Smooth muscle cell (in vitro differentiated cells): Measurements from ENCODE around the gene PLXDC2. TPM values are rescaled to one million over a fixed set of nuclear protein-coding genes. Genes with fewer than 3 reads are reported as not detected.

Source experiments
- DNase-seq: peaks from one replicate; lab custom pipeline; 2025; ENCODE audit not compliant: unreplicated experiment; lab: John Stamatoyannopoulos, UW
- H2AFZ ChIP-seq: fragments of 200-600 bp; sonication (generic); 2 replicates; pipeline ENCODE4 v1.6.0; 2016; ENCODE audit warnings: antibody characterized with exemption, low read depth, mild to moderate bottlenecking
- H3F3A ChIP-seq: fragments of 200-600 bp; sonication (generic); 2 replicates; pipeline ENCODE4 v1.6.0; 2017; ENCODE audit warnings: antibody characterized with exemption, low read depth
- H3K27ac ChIP-seq: fragments of 200-600 bp; sonication (generic); 2 replicates; pipeline ENCODE4 v1.5.1; 2016; ENCODE audit warnings: low read depth, mild to moderate bottlenecking
- H3K27me3 ChIP-seq: fragments of 200-600 bp; sonication (generic); 2 replicates; pipeline ENCODE4 v1.6.1; 2016; ENCODE audit warnings: low read depth, mild to moderate bottlenecking
- H3K36me3 ChIP-seq: fragments of 200-600 bp; sonication (generic); 2 replicates; pipeline ENCODE4 v1.5.1; 2016; ENCODE audit warnings: low read depth
- H3K4me1 ChIP-seq: fragments of 200-600 bp; sonication (generic); 2 replicates; pipeline ENCODE4 v1.5.1; 2016; ENCODE audit warnings: low read depth
- H3K4me2 ChIP-seq: fragments of 200-600 bp; sonication (generic); 2 replicates; pipeline ENCODE4 v1.6.0; 2016; ENCODE audit warnings: mild to moderate bottlenecking
- H3K4me3 ChIP-seq: fragments of 200-600 bp; sonication (generic); 2 replicates; pipeline ENCODE4 v1.5.1; 2016; ENCODE audit warnings: mild to moderate bottlenecking
- H3K79me2 ChIP-seq: fragments of 200-600 bp; sonication (generic); 2 replicates; pipeline ENCODE4 v1.6.0; 2016; ENCODE audit warnings: low read depth, mild to moderate bottlenecking
- H3K9ac ChIP-seq: fragments of 200-600 bp; sonication (generic); 2 replicates; pipeline ENCODE4 v1.6.0; 2016; ENCODE audit warnings: low read depth
- H3K9me3 ChIP-seq: fragments of 200-600 bp; sonication (generic); replicated peaks from 2 replicates; pipeline ENCODE4 v1.5.1; 2016; ENCODE audit warnings: low read depth
- H4K20me1 ChIP-seq: fragments of 200-600 bp; sonication (generic); 2 replicates; pipeline ENCODE4 v1.6.0; 2016; ENCODE audit warnings: low read depth
- WGBS: methylation state at CpG from one replicate; pipeline ENCODE4 v1.1.7; 2016; ENCODE audit warnings: low lambda C conversion rate; 5-methylcytosine and 5-hydroxymethylcytosine counted together
- polyA plus RNA-seq: library from polyadenylated mRNA; unstranded; fragments of >200 nt; fragmentation: Nextera tagmentation; extraction: Ambion mirVana; gene quantifications from 2 replicates; pipeline ENCODE4 v1.2.1, GENCODE V29; 2016
- total RNA-seq: library from RNA; depleted of rRNA; stranded (reverse); fragments of >200 nt; gene quantifications from 2 replicates; pipeline ENCODE4 v1.2.3, GENCODE V29; 2014
- TF ChIP-seq, protein P1 (sequence below): fragments of 200-600 bp; sonication (generic); IDR thresholded peaks from 2 replicates; pipeline ENCODE4 v1.5.1; 2017; ENCODE audit warnings: borderline replicate concordance, mild to moderate bottlenecking, antibody characterized with exemption; ENCODE audit not compliant: insufficient read depth, poor library complexity, severe bottlenecking

PLXDC2 gene
- total and polyA plus RNA-seq, 2 experiments from 2014 or later = 7.3 to 24.9 TPM

DNA sequence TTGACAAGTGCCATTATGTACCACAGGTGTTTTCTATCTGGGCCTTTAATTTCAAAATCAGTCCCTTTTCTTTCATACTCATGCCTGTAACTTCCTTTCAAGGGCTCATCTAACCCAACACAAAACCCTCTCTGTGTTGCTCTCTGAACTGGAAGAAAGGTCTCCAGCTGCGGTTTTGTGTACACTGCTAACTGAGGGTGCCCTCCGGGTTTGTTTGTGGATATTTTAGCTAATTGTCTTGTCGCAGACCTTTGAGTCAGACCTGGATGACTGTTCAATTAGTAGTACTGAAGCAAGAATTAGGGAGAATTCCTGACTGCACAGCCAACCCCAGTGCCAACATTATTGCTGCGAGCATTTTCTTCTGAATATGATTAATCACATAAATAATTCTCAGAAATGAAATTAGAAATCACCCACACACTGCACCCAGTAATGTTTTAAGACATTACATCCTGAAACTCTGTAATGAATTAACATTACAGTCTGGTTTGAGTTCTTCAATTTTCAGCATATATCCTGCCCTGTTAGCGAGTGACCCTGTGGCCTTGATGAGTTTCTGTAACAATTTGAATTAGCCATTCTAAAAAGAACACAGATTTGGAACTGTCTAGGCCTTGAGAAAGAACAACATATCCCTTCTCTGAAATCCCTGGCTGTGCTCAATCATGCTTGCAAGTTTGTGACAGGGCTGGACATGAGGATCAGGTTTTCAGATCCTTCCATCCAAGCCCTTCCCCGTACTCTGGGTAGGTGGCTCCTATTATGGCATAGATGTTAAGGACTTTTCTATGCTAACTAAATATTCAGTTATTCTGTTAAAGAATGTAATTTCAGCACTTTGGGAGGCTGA lies 460.1 kb downstream of the PLXDC2 start:
- WGBS = 73% methylated on average over 6 of the region's 6 CpGs
- DNase-seq = no peak
- H3K4me2 ChIP-seq = no peak overlapping the region

DNA sequence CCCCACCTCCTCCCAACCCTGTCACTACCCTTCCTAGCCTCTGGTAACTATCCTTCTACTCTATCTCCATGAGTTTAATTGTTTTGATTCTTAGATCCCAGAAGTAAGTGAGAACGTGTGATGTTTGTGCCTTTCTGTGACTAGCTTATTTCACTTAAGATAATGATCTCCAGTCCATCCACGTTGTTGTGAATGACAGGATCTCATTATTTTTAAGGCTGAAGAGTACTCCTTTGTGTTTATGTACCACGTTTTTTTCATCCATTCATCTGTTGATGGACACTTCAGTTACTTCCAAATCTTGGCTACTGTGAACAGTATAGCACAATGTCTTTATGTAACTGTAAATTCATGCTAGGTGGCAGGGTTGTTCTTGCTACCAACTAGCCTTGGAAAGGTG lies 461.6 kb downstream of the PLXDC2 start:
- no peak overlapping the region for H3K27ac ChIP-seq
- H3K9me3 ChIP-seq = no peaks in the 10 kb centered on the region
- TF ChIP-seq, protein P1, sequence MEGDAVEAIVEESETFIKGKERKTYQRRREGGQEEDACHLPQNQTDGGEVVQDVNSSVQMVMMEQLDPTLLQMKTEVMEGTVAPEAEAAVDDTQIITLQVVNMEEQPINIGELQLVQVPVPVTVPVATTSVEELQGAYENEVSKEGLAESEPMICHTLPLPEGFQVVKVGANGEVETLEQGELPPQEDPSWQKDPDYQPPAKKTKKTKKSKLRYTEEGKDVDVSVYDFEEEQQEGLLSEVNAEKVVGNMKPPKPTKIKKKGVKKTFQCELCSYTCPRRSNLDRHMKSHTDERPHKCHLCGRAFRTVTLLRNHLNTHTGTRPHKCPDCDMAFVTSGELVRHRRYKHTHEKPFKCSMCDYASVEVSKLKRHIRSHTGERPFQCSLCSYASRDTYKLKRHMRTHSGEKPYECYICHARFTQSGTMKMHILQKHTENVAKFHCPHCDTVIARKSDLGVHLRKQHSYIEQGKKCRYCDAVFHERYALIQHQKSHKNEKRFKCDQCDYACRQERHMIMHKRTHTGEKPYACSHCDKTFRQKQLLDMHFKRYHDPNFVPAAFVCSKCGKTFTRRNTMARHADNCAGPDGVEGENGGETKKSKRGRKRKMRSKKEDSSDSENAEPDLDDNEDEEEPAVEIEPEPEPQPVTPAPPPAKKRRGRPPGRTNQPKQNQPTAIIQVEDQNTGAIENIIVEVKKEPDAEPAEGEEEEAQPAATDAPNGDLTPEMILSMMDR = no peak
- H3F3A ChIP-seq = no peaks in the 10 kb centered on the region
- no peaks in the 10 kb centered on the region for H3K27me3 ChIP-seq
- no peak overlapping the region for H3K4me2 ChIP-seq
- no peak overlapping the region for H2AFZ ChIP-seq
- no peak overlapping the region for H3K4me3 ChIP-seq
- 41% methylated on average over 3 of the region's 3 CpGs for WGBS
- DNase-seq = no peak
- H3K9ac ChIP-seq = no peak overlapping the region
- H3K36me3 ChIP-seq = peaks cover 4% of the 10 kb centered on the region
- no peaks in the 10 kb centered on the region for H4K20me1 ChIP-seq
- peaks cover 8% of the 10 kb centered on the region for H3K4me1 ChIP-seq
- no peaks in the 10 kb centered on the region for H3K79me2 ChIP-seq

More for the DNA sequence above, 460.1 kb downstream of the PLXDC2 start:
- H3K4me1 ChIP-seq = peaks cover 8% of the 10 kb centered on the region
- H3K9ac ChIP-seq = no peak overlapping the region
- no peaks in the 10 kb centered on the region for H3K9me3 ChIP-seq
- TF ChIP-seq, protein P1 = no peak
- H2AFZ ChIP-seq = no peak overlapping the region
- H4K20me1 ChIP-seq = no peaks in the 10 kb centered on the region
- H3K79me2 ChIP-seq = no peaks in the 10 kb centered on the region
- no peak overlapping the region for H3K4me3 ChIP-seq
- no peaks in the 10 kb centered on the region for H3F3A ChIP-seq
- no peak overlapping the region for H3K27ac ChIP-seq
- no peaks in the 10 kb centered on the region for H3K27me3 ChIP-seq
- peaks cover 4% of the 10 kb centered on the region for H3K36me3 ChIP-seq

DNA sequence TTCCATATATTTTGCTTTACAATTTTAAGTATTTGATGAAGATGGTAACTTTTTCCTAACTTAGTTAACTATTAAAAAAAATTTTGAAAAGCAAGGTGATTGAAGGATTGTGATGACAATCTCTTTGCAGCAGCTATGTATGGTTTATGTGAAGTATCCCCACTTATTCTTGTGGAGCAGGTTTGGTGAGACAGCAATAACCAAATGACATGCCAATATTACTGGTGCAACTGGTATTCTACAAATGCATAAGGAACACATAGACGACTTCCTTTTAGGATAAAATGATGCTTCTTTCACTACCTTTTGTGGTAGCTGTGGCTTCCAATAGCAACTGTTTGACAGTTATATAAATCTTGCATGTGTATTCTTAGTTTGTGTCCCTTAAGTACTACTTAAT lies 465.3 kb downstream of the PLXDC2 start:
- H3K4me2 ChIP-seq = no peak overlapping the region
- H3K27ac ChIP-seq = no peak overlapping the region
- no peak overlapping the region for H3K9ac ChIP-seq
- peaks cover 4% of the 10 kb centered on the region for H3K36me3 ChIP-seq
- H2AFZ ChIP-seq = no peak overlapping the region
- no peaks in the 10 kb centered on the region for H4K20me1 ChIP-seq
- H3K4me1 ChIP-seq = no peaks in the 10 kb centered on the region
- H3K79me2 ChIP-seq = no peaks in the 10 kb centered on the region
- TF ChIP-seq, protein P1 = no peak
- no peaks in the 10 kb centered on the region for H3K27me3 ChIP-seq
- no peaks in the 10 kb centered on the region for H3F3A ChIP-seq
- DNase-seq = no peak
- H3K9me3 ChIP-seq = no peaks in the 10 kb centered on the region
- no peak overlapping the region for H3K4me3 ChIP-seq
- 76% methylated on average over 1 of the region's 1 CpG for WGBS

DNA sequence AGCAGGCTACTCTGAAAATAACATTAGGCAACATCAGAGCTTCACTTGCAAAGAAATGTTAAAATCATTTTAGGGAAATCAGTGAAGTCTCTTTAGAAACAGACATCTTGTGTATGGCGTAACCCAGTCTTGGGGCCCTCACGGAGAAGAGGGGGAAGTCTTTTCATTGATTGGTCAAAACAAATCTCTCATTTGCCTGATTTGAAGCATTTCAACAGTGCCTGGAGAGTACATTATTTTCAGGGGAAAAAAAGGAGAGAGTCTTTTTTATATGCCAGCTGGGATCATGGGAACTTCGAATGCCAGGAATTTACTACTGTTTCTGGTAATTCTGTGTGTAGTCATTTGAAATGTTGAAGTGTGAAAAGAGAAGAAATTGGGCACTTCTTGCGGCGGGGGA lies 471.4 kb downstream of the PLXDC2 start:
- Histone ChIP-seq H4K20me1 (no peaks in the 10 kb centered on the region), H3K27ac (no peak overlapping the region), H3K4me3 (no peak overlapping the region), H3K9ac (no peak overlapping the region), H3K79me2 (no peaks in the 10 kb centered on the region), H3K4me2 (no peak overlapping the region), H3K9me3 (no peaks in the 10 kb centered on the region), H3K27me3 (no peaks in the 10 kb centered on the region), H3K4me1 (no peaks in the 10 kb centered on the region), H2AFZ (no peak overlapping the region), H3K36me3 (no peaks in the 10 kb centered on the region), H3F3A (no peaks in the 10 kb centered on the region)
- TF ChIP-seq, protein P1 = no peak
- 65% methylated on average over 5 of the region's 5 CpGs for WGBS
- DNase-seq = no peak
